HG03280 (cell line): ENCODE data around the gene SUPT4H1.

Experiments
- ATAC-seq: cut with Tn5 transposase; IDR thresholded peaks from one replicate; pipeline ENCODE4 v1.9.1; 2021; ENCODE audit warnings: mild to moderate bottlenecking, moderate library complexity; ENCODE audit not compliant: unreplicated experiment

Gene SUPT4H1

DNA sequence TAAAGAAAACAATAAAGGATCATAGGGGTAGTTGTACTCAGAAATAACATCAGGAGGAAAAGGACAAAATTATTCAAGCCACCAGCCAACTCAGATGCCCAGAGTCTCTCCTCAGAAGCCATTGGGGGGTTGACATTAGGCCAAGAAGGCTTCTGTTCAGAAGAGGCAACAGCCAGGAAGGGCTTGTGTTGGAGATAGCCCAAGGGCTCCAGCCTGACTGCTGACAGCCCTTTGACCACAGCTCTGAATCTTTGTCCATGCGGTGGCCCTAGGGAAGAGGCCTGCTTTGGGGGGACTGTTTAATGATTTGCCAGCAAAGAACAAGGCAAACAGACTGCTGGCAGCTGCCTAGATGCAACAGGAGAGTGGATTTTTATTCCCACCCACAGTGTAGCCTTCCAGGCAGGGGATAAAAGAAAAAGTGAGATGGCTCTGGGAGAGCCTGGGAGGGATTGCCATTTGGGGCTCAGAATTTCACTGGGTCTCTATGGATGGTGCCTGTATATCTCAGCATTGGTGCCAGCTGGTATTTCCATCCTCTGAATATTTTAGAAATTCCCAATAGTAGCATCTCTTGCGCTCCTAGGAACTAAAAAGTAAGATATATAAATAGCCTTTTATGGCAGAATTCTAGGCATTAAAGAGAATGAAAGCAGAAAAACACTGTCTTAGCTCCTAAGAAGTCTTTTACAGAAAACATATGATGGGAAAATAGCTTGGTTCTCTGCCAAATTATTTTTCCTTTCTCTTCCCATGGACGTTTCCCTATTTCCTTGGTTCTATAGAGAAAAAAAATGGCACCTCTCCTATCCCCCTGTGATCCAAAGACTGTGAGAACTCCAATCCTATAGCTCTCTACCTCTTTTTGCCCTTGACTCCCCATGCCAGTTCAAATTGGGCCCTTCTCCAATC is 29.4 kb upstream of the SUPT4H1 start:
- no peak for ATAC-seq

GRCh38 chr17:58380207-58381123 is 28.5 kb upstream of the SUPT4H1 start:
- no peak for ATAC-seq

DNA sequence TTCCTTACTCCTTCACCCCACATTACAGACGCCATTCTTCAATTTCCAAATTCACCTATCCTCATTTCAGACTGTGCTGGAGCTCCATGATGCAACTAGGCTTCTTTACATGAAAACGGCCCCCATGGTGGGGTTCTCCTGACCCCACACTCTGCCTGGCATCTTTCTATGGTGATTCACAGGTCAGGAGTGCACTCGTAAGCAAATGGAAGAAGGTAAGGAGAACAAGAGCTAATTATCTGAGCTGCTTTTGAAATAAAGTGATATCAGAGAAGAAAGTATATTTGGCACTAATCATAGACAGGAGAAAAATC is 27.5 kb upstream of the SUPT4H1 start:
- ATAC-seq: no peak

GRCh38 chr17:58378733-58379510 is 26.9 kb upstream of the SUPT4H1 start:
- no peak for ATAC-seq

DNA sequence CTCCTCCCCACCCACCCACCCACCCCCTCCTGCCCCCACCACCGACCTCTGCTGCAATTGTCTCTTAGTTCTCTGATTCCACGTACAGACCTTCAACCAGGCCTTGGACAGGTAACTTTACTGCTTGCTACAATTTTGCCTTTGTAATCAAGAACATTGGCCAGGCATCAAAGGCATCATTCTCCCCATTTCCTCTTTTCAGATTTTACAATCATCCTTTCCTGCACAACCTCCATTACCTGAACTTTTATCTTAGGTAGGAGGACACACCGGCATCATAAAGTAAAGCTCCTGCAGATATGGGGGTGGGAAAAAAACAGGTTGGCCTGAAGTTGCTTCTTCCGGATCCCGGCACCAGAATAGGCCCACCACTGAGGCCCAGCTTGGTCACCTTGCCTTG is 25.7 kb upstream of the SUPT4H1 start:
- no peak for ATAC-seq

GRCh38 chr17:58377093-58377601 is 25.1 kb upstream of the SUPT4H1 start:
- no peak for ATAC-seq

DNA sequence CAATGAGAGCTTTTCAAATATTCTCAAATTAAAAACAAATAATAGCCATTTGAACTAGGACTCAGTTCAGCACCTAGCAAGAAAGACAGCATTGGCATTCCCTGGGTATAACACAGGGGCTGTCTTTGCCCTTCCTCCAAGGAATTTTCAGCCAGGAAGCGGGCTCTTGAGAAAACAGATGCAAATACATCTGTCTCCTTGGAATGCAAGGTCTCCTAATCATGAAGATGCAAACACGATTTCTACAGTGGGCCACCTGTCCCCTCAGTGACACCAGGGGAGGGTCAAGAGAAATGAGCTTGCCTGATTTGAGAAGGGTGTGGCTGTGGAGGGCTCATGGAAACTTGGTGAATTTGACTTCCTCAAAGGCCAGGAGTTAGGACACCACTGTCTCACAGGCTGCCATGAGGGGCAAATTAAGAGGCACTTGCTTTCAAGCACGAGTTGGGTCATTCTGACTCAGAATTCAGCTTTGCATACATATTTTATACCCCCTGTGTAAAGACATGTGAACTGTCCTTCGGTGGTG is 24.5 kb upstream of the SUPT4H1 start:
- ATAC-seq: no peak

- no peak for ATAC-seq
Observed at GRCh38 chr17:58375811-58376210, 23.8 kb upstream of the SUPT4H1 start.

- ATAC-seq: no peak
Observed at GRCh38 chr17:58375256-58375655, 23.3 kb upstream of the SUPT4H1 start.

DNA sequence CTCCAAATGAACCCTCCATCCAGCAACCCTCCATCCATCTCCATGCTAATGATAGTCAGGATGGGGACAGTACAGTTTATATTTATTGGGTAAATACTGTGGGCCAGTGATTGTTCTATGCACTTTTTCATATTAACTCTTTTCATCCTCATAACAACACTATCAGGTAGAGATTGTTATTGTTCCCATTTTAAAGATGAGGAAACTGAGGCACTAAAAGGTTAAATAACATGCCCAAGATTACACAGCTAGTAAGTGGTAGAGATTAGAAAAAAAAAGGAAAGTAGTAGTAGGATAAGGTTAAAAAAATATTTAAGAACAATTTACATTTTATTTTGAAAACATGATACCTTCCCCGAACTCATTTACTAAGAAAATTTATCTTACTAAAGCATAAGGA is 21.9 kb upstream of the SUPT4H1 start:
- no peak for ATAC-seq

DNA sequence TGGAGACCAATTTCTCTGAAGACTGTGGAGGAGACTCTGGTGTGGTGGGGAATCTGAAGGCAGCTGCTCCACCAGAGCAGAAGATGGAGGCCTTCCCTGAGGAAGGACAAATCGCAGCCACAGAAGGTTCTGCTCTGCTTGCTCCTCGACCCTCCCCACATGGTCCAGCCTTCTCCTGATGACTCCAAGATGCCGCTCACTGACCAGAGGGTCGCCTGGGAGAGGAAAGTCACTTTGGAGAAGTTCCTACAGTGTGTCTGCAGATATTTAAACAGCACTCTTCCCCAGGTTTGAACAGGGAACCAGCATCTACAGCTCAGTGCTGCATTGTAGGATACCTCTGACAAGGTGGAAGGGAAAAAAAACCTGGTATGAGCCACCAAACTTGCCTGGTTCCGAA is 21.0 kb upstream of the SUPT4H1 start:
- no peak for ATAC-seq

GRCh38 chr17:58371300-58371950 is 19.4 kb upstream of the SUPT4H1 start:
- no peak for ATAC-seq

- ATAC-seq: no peak
Observed at GRCh38 chr17:58370716-58371115, 18.7 kb upstream of the SUPT4H1 start.

- ATAC-seq: no peak
Observed at GRCh38 chr17:58370309-58370708, 18.3 kb upstream of the SUPT4H1 start.

DNA sequence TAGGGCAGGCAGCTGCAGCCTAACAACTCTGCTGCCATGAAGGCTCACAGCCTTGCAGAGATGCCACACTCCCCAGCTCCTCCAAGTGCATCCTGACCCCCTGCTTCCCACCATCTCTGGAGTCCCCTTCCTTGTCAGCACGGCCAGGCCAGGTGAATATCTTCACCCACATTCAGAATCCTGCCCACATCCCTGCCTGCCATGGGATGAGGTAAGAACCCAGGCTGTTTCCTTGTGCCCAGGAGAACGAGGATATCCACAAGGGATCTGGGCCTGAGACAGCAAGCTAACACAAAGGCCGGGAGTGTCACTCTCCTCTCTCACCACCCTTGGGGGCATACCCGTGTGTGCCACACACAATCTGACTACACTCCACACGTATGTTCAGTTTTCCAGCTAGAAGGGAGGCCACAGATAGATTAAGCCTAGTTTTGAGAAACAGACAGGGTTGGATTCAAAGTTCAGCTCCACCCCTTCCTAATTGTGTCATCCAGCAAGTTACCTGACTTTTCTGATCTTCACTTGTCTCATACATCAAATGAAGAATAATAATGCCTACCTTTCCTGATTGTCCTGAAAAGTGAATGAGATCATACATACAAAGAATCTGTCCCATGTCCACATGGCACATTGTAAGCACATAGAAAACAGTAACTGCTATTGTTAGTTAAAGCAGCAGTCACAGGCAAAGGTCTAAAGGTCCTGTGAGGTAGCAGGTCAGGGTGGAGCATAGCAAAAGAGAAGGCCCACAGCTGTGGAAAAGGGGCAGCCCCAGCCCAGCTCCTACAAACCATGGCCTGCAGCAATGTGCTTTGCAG is 17.4 kb upstream of the SUPT4H1 start:
- no peak for ATAC-seq

GRCh38 chr17:58368860-58369213 is 16.8 kb upstream of the SUPT4H1 start:
- no peak for ATAC-seq

- no peak for ATAC-seq
Observed at GRCh38 chr17:58367461-58367860, 15.5 kb upstream of the SUPT4H1 start.

DNA sequence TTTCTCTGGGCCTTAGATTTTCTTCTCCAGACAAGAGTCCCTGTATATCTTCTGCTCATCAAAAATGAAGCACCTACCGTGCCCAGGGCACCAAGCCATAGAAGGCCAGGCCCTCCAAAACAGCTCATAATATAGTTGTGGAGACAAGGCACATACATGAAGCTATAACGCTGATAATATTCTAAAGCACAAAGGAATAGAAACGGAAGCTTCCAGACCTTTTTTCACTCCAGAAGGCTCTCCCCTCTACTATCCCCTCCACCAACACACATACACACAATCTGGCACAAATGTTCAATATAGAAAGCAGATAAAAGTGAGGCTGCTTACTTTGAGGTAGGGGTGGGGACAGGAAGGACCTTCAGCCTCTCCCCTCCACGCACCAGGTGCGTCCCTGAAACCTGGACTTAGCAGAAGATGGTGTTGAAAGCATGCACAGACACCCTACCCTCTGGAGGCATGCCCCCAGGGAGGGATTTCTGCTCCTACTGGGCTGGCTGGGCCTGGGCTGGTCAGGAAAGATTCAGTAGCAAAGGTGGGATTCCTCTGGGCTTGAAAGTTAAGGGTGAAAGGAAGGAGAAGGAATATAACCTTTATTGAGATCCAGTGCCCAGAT is 14.1 kb upstream of the SUPT4H1 start:
- no peak for ATAC-seq
